HEK293 (cell line): Measurements from ENCODE around the gene NSUN3.

Source experiments
- BCL11A ChIP-seq: fragments of 450-650 bp; formaldehyde crosslinking; IDR thresholded peaks from 2 replicates; pipeline ENCODE4 v1.5.1; 2016; ENCODE audit warnings: low read depth, missing biosample characterization, missing genetic modification characterization
- GLI2 ChIP-seq: fragments of 450-650 bp; formaldehyde crosslinking; IDR thresholded peaks from 2 replicates; pipeline ENCODE4; 2017; ENCODE audit warnings: missing biosample characterization, missing genetic modification characterization, low read depth, borderline replicate concordance
- KLF1 ChIP-seq: fragments of 450-650 bp; formaldehyde crosslinking; IDR thresholded peaks from 2 replicates; pipeline ENCODE4 v1.5.1; 2016; ENCODE audit warnings: missing biosample characterization, missing genetic modification characterization
- KLF7 ChIP-seq: fragments of 450-650 bp; formaldehyde crosslinking; IDR thresholded peaks from 2 replicates; pipeline ENCODE4 v1.5.1; 2016; ENCODE audit warnings: missing biosample characterization, missing genetic modification characterization, borderline replicate concordance
- MZF1 ChIP-seq: fragments of 450-650 bp; formaldehyde crosslinking; IDR thresholded peaks from 2 replicates; pipeline ENCODE4 v1.5.1; 2017; ENCODE audit warnings: missing biosample characterization, missing genetic modification characterization, borderline replicate concordance
- SALL2 ChIP-seq: fragments of 450-650 bp; formaldehyde crosslinking; IDR thresholded peaks from 2 replicates; pipeline ENCODE4 v1.5.0; 2017; ENCODE audit warnings: missing biosample characterization, mild to moderate bottlenecking, missing genetic modification characterization, borderline replicate concordance
- SP3 ChIP-seq: fragments of 450-650 bp; formaldehyde crosslinking; IDR thresholded peaks from 2 replicates; pipeline ENCODE4 v1.5.1; 2016; ENCODE audit warnings: missing biosample characterization, missing genetic modification characterization
- TCF7L2 ChIP-seq: IDR thresholded peaks from 2 replicates; pipeline ENCODE4 v1.6.1; 2011; ENCODE audit warnings: low read depth, mild to moderate bottlenecking, inconsistent platforms, low read length, moderate library complexity, borderline replicate concordance
- ZBTB17 ChIP-seq: fragments of 450-650 bp; formaldehyde crosslinking; IDR thresholded peaks from 2 replicates; pipeline ENCODE4 v1.5.1; 2016; ENCODE audit warnings: missing biosample characterization, missing genetic modification characterization
- ZFP41 ChIP-seq: fragments of 450-650 bp; formaldehyde crosslinking; IDR thresholded peaks from 2 replicates; pipeline ENCODE4 v1.5.1; 2016; ENCODE audit warnings: missing biosample characterization, missing genetic modification characterization, borderline replicate concordance
- ZNF140 ChIP-seq: fragments of 450-650 bp; formaldehyde crosslinking; IDR thresholded peaks from 2 replicates; pipeline ENCODE4 v1.5.1; 2016; ENCODE audit warnings: missing biosample characterization, missing genetic modification characterization
- ZNF169 ChIP-seq: fragments of 450-650 bp; formaldehyde crosslinking; IDR thresholded peaks from 2 replicates; pipeline ENCODE4 v1.5.1; 2016; ENCODE audit warnings: missing biosample characterization, missing genetic modification characterization
- ZNF18 ChIP-seq: fragments of 450-650 bp; formaldehyde crosslinking; IDR thresholded peaks from 2 replicates; pipeline ENCODE4 v1.5.1; 2016; ENCODE audit warnings: missing biosample characterization, missing genetic modification characterization
- ZNF184 ChIP-seq: fragments of 450-650 bp; IDR thresholded peaks from 2 replicates; pipeline ENCODE4 v1.5.1; 2018; ENCODE audit warnings: missing biosample characterization, mild to moderate bottlenecking, missing genetic modification characterization
- ZNF19 ChIP-seq: fragments of 450-650 bp; formaldehyde crosslinking; IDR thresholded peaks from 2 replicates; pipeline ENCODE4; 2016; ENCODE audit warnings: missing biosample characterization, missing genetic modification characterization, low read depth
- ZNF24 ChIP-seq: fragments of 450-650 bp; formaldehyde crosslinking; IDR thresholded peaks from 2 replicates; pipeline ENCODE4 v1.5.1; 2016; ENCODE audit warnings: missing biosample characterization, missing genetic modification characterization
- ZNF302 ChIP-seq: fragments of 450-650 bp; formaldehyde crosslinking; IDR thresholded peaks from 2 replicates; pipeline ENCODE4 v1.5.1; 2016; ENCODE audit warnings: missing biosample characterization, missing genetic modification characterization, low read depth
- ZNF501 ChIP-seq: fragments of 450-650 bp; formaldehyde crosslinking; IDR thresholded peaks from 2 replicates; pipeline ENCODE4 v1.5.1; 2016; ENCODE audit warnings: missing biosample characterization, missing genetic modification characterization
- ZNF624 ChIP-seq: fragments of 450-650 bp; formaldehyde crosslinking; IDR thresholded peaks from 2 replicates; pipeline ENCODE4 v1.5.1; 2017; ENCODE audit warnings: missing biosample characterization, missing genetic modification characterization
- ZNF645 ChIP-seq: fragments of 450-650 bp; formaldehyde crosslinking; IDR thresholded peaks from 2 replicates; pipeline ENCODE4; 2016; ENCODE audit warnings: missing biosample characterization, missing genetic modification characterization
- ZNF837 ChIP-seq: fragments of 450-650 bp; formaldehyde crosslinking; IDR thresholded peaks from 2 replicates; pipeline ENCODE4 v1.5.1; 2016; ENCODE audit warnings: missing biosample characterization, missing genetic modification characterization
- ZSCAN16 ChIP-seq: fragments of 450-650 bp; formaldehyde crosslinking; IDR thresholded peaks from 2 replicates; pipeline ENCODE4 v1.5.1; 2016; ENCODE audit warnings: missing biosample characterization, missing genetic modification characterization
- ZSCAN23 ChIP-seq: fragments of 450-650 bp; formaldehyde crosslinking; IDR thresholded peaks from 2 replicates; pipeline ENCODE4 v1.5.1; 2016; ENCODE audit warnings: missing biosample characterization, missing genetic modification characterization
- TF ChIP-seq, protein P1 (sequence below): fragments of 450-650 bp; formaldehyde crosslinking; IDR thresholded peaks from 2 replicates; pipeline ENCODE4 v1.5.1; 2017; ENCODE audit warnings: missing biosample characterization, missing genetic modification characterization
- TF ChIP-seq, protein P2 (sequence below): fragments of 450-650 bp; formaldehyde crosslinking; IDR thresholded peaks from 2 replicates; pipeline ENCODE4 v1.5.1; 2016; ENCODE audit warnings: missing biosample characterization, missing genetic modification characterization, low read depth
- TF ChIP-seq, protein P3 (sequence below): fragments of 450-650 bp; formaldehyde crosslinking; IDR thresholded peaks from 2 replicates; pipeline ENCODE4 v1.5.1; 2016; ENCODE audit warnings: missing biosample characterization, missing genetic modification characterization
- TF ChIP-seq, protein P4 (sequence below): fragments of 450-650 bp; formaldehyde crosslinking; IDR thresholded peaks from 2 replicates; pipeline ENCODE4 v1.5.1; 2016; ENCODE audit warnings: missing biosample characterization, missing genetic modification characterization

The NSUN3 gene

GRCh38 chr3:94159062-94159828 is 96.4 kb downstream of the NSUN3 start (continued):
- TF ChIP-seq, protein P1, sequence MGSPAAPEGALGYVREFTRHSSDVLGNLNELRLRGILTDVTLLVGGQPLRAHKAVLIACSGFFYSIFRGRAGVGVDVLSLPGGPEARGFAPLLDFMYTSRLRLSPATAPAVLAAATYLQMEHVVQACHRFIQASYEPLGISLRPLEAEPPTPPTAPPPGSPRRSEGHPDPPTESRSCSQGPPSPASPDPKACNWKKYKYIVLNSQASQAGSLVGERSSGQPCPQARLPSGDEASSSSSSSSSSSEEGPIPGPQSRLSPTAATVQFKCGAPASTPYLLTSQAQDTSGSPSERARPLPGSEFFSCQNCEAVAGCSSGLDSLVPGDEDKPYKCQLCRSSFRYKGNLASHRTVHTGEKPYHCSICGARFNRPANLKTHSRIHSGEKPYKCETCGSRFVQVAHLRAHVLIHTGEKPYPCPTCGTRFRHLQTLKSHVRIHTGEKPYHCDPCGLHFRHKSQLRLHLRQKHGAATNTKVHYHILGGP (tag by site-specific recombination) = peak; percentile 64; the same call in 1 of the 2 replicates
- TF ChIP-seq ZNF645 = no peak
- no peak for TF ChIP-seq GLI2 (tag by site-specific recombination)
- TF ChIP-seq ZBTB17 (tag by site-specific recombination) = no peak; the same call in 1 of the 2 replicates
- TF ChIP-seq MZF1 (tag by site-specific recombination) = no peak
- TF ChIP-seq, protein P2, sequence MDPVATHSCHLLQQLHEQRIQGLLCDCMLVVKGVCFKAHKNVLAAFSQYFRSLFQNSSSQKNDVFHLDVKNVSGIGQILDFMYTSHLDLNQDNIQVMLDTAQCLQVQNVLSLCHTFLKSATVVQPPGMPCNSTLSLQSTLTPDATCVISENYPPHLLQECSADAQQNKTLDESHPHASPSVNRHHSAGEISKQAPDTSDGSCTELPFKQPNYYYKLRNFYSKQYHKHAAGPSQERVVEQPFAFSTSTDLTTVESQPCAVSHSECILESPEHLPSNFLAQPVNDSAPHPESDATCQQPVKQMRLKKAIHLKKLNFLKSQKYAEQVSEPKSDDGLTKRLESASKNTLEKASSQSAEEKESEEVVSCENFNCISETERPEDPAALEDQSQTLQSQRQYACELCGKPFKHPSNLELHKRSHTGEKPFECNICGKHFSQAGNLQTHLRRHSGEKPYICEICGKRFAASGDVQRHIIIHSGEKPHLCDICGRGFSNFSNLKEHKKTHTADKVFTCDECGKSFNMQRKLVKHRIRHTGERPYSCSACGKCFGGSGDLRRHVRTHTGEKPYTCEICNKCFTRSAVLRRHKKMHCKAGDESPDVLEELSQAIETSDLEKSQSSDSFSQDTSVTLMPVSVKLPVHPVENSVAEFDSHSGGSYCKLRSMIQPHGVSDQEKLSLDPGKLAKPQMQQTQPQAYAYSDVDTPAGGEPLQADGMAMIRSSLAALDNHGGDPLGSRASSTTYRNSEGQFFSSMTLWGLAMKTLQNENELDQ = no peak
- TF ChIP-seq, protein P3, sequence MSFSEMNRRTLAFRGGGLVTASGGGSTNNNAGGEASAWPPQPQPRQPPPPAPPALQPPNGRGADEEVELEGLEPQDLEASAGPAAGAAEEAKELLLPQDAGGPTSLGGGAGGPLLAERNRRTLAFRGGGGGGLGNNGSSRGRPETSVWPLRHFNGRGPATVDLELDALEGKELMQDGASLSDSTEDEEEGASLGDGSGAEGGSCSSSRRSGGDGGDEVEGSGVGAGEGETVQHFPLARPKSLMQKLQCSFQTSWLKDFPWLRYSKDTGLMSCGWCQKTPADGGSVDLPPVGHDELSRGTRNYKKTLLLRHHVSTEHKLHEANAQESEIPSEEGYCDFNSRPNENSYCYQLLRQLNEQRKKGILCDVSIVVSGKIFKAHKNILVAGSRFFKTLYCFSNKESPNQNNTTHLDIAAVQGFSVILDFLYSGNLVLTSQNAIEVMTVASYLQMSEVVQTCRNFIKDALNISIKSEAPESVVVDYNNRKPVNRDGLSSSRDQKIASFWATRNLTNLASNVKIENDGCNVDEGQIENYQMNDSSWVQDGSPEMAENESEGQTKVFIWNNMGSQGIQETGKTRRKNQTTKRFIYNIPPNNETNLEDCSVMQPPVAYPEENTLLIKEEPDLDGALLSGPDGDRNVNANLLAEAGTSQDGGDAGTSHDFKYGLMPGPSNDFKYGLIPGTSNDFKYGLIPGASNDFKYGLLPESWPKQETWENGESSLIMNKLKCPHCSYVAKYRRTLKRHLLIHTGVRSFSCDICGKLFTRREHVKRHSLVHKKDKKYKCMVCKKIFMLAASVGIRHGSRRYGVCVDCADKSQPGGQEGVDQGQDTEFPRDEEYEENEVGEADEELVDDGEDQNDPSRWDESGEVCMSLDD = no peak
- no peak for TF ChIP-seq ZNF501 (tag by site-specific recombination)
- TF ChIP-seq ZFP41 (tag by site-specific recombination) = no peak
- no peak for TF ChIP-seq SALL2
- TF ChIP-seq ZNF624 (tag by site-specific recombination) = no peak
- no peak for TF ChIP-seq ZSCAN23 (tag by site-specific recombination)
- no peak for TF ChIP-seq ZNF19 (tag by site-specific recombination)
- no peak for TF ChIP-seq ZNF302
- TF ChIP-seq, protein P4, sequence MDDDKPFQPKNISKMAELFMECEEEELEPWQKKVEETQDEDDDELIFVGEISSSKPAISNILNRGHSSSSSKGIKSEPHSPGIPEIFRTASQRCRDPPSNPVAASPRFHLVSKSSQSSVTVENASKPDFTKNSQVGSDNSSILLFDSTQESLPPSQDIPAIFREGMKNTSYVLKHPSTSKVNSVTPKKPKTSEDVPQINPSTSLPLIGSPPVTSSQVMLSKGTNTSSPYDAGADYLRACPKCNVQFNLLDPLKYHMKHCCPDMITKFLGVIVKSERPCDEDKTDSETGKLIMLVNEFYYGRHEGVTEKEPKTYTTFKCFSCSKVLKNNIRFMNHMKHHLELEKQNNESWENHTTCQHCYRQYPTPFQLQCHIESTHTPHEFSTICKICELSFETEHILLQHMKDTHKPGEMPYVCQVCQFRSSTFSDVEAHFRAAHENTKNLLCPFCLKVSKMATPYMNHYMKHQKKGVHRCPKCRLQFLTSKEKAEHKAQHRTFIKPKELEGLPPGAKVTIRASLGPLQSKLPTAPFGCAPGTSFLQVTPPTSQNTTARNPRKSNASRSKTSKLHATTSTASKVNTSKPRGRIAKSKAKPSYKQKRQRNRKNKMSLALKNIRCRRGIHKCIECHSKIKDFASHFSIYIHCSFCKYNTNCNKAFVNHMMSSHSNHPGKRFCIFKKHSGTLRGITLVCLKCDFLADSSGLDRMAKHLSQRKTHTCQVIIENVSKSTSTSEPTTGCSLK (tag by site-specific recombination) = no peak
- TF ChIP-seq ZNF24 (tag by site-specific recombination) = no peak
- no peak for TF ChIP-seq ZNF169 (tag by site-specific recombination)
- TF ChIP-seq ZNF18 (tag by site-specific recombination) = no peak
- TF ChIP-seq BCL11A (tag by site-specific recombination) = 0 out of 2 replicates have a peak, but pooled peaks have one; percentile 24
- no peak for TF ChIP-seq ZNF837
- no peak for TF ChIP-seq TCF7L2
- TF ChIP-seq ZSCAN16 (tag by site-specific recombination) = no peak
- no peak for TF ChIP-seq ZNF140 (tag by site-specific recombination)
- TF ChIP-seq KLF1 (tag by site-specific recombination) = 0 out of 2 replicates have a peak, but pooled peaks have one; percentile 40
- no peak for TF ChIP-seq ZNF184 (tag by site-specific recombination)
- no peak for TF ChIP-seq KLF7 (tag by site-specific recombination)
- TF ChIP-seq SP3 = no peak
